HT1080 (cell line): Measurements from ENCODE around the gene RAB35. TPM values are rescaled to one million over a fixed set of nuclear protein-coding genes. Genes with fewer than 3 reads are reported as not detected.

Experiments
- DNase-seq: peaks from one replicate; pipeline ENCODE4 v3.0.0-alpha.2; 2015; ENCODE audit warnings: low read depth
- total RNA-seq: library from RNA; depleted of rRNA; stranded (reverse); fragments of >200 nt; shearing (Covaris generic); gene quantifications from 2 replicates; pipeline ENCODE4 v1.2.3, GENCODE V29; 2014

The RAB35 gene
- total RNA-seq, 1 experiment from 2014 or later = 79.2 TPM

DNA sequence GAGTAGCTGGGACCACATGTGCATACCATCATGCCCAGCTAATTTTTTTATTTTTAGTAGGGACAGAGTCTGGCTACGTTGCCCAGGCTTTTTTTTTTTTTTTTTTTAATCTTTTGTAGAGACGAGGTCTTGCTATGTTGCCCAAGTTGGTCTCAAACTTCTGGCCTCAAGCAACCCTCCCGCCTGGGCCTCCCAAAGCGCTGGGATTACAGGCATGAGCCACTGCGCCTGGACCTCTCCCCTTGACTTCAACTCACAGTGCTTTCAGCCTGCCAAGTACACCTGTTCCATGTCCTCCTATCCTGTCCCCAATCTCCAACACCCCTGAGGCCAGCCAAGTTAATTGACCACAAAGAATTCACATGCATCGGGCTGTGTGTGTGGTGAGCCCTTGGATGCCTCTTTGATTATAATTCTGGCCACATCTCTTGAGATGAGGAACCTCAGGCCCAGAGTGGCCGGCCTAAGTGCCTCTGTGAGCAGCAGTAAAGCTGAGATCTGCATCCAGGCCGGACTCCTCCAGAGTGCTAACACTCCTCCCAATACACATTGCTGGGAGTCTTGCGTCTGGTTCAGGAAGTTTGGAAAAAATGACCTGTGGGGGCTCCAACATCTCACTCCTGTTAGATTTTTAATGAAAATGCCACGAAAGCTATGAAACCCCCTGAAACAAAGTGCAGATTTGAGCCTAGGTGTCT lies 6.8 kb downstream of the RAB35 start:
- no peak for DNase-seq

DNA sequence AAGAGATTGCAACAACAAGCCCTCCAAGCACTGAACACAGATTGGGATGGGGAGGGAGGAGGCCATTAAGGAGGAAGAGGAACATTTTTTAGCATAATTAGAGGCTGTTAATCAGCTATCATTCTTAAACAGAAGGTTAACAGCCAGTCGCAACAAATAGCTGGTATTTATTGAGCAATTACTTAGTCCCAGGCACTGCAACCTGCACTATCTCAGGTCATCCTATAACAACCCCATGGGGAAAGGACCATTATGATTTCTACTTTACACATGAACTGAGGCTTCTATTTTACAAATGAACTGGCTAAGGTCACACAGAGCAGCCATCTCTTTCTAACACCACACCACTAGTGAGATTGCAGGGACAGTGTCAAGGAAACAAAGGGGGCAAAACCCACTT lies 10.4 kb downstream of the RAB35 start:
- DNase-seq = no peak

- DNase-seq = no peak
Measured at GRCh38 chr12:120103371-120103770, 13.2 kb downstream of the RAB35 start.

- DNase-seq = no peak
Measured at GRCh38 chr12:120103044-120103338, 13.6 kb downstream of the RAB35 start.

DNA sequence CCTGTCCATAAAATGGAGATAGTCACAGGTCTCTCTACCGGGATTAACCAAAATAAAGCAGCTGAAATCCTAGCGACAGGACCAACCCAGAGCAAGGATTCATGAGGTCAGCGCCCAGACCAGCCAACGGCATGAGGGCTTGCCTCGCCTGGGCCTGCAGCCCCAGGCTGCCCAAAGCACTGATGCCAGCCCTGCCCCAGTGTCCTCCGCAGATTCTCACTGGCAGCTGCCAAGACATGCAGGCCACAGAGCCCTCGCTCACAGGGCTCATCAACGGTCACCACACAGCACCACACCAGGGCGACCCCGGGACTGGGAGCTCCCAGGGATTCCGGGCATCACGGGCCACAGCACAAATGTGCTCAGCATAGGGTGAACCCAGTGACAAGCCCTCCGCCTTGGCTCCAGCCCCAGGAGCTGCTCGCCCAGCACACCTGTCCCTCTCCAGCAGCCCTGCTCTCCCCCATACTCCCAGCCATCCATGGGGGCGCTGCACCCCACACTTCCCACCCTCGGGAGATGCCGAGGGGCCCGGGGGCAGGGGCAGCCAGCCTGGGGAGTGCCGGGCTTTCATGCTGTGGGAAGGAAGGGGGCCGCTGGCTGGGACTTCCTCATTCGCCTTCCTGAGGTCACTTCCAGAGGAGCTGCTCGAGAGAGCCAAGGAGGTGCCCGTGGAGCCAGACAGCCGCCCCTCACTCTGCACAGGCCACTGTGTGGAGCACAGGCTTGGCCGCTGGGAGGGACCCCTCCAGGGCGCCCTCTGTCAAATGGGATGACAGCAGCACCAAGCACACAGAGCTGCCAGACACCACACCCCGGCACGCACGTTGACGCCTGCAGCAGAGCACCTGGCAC lies 14.1 kb downstream of the RAB35 start:
- no peak for DNase-seq

DNA sequence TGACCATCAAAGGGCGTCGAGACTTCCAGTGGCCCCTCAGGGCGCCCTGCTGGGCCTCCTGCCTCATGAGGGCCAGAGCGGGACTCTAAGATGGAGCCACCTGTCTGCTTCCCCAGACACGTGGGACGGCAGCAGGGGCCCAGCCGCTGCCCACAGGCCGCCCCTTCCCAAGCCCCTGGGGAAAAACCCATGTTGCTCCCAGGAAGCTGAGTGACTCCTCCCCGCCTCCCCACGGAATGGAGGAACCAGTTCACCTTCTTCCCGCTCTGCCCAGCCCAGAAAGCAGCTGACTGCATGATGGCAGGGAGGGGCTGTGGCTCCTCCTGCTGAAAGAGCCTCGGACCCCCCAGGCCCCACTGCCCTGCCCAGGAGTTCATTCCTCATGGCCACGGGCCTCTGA lies 14.9 kb downstream of the RAB35 start:
- DNase-seq = no peak

DNA sequence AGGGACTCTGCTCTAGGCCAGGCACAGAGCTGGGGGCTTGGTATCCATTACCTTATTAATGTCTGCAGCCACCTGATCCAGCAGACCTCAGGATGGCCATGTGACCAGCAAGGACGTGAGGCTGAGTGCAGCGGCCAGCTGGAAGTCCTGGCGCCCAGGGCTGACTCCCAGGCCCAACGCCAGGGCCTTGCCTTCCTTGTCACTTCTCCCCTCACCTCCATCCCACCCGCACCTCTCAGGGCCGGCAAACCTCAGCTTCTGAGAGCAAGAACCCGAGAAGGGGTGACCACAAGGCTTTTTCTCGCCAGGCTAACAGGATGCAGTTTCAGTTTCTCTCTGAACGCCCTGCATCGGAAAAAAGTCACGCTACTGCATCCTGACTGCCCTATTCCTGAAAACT lies 15.4 kb downstream of the RAB35 start:
- no peak for DNase-seq

DNA sequence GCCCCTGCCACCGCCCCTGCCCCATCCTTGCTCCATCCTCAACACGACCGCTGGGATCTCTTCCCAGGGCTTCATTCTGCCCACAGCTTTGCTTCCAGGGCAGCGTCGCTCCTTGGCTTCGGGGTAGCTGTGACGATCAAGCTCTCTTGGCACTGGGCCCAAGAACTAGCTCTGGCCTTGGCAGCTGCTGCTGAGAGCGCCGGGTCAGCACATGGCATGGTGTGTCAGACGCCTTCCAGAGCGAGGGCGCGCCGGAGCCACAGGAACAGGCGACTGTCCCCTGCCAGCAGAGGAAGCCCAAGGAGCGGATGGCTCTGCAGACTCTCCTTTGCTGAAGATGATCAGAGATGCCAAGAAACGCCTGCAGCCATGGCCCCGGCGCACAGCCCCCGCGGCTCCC lies 15.9 kb downstream of the RAB35 start:
- no peak for DNase-seq

- DNase-seq = no peak
Measured at GRCh38 chr12:120099738-120100137, 16.8 kb downstream of the RAB35 start.

- DNase-seq = no peak
Measured at GRCh38 chr12:120098756-120099470, 17.6 kb downstream of the RAB35 start.

GRCh38 chr12:120096671-120097202 lies 19.8 kb downstream of the RAB35 start:
- DNase-seq = no peak

DNA sequence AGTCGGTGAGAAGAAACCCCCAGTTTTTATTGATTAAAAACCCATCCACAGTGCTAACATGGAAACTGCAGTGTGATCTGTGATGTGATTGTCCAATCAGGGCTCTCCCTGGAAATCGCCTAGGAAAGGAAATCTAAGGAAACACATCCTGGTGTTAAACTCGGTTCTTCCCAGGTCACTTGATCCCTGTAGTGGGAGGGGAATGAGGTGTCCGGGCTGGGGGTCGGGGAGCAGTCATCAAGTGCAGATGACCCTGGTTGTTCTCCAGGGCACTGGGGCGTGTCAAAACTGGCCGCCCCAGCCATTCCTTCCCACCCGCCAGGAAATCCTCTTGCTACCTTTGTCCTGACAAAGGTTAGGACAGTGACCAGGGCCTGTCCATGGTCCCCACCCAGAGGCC lies 20.8 kb downstream of the RAB35 start:
- DNase-seq = no peak

DNA sequence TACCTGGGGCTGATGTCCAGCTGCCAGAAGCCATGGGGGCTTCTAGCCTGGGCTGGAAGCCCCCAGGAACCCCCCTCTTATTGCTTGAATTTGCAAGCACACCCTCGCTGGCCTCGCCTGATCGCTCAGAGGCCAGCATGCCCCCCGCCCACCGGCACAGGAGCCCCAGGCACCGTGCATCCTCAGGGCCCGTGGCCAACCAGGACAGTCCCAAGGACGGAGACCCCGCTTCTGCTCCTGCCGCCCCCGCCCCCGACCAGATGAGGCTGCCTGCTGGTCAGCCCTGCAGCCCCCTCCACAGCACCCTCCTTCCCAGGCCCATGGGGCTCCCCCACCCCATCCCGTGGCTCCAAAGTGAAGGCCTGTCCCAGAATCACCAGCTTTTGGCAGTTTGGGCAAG lies 21.2 kb downstream of the RAB35 start:
- DNase-seq = no peak

DNA sequence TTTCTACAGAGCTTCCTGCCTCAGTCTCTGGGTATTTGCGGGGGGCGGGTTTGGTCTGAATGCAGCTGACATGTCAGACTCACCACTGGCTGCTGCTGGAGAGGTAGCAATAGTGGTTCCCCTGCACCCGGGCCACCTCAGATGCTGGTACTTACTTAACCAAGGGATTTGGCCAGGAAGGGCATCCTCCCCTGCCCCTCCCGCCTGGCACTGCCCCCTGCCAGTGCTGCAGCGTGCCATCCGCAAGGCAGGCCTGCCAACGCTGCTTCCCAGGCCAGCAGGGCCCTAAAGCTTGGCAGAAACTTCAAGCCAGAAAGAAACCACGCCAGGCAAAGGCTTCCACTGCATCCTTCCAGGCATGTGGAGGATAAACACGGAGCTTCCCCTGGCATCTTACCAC lies 22.1 kb downstream of the RAB35 start:
- DNase-seq = no peak

- DNase-seq = no peak
Measured at GRCh38 chr12:120093592-120094355, 22.8 kb downstream of the RAB35 start.

GRCh38 chr12:120093336-120093591 lies 23.3 kb downstream of the RAB35 start:
- DNase-seq = no peak

- DNase-seq = no peak
Measured at GRCh38 chr12:120092551-120093335, 23.8 kb downstream of the RAB35 start.

DNA sequence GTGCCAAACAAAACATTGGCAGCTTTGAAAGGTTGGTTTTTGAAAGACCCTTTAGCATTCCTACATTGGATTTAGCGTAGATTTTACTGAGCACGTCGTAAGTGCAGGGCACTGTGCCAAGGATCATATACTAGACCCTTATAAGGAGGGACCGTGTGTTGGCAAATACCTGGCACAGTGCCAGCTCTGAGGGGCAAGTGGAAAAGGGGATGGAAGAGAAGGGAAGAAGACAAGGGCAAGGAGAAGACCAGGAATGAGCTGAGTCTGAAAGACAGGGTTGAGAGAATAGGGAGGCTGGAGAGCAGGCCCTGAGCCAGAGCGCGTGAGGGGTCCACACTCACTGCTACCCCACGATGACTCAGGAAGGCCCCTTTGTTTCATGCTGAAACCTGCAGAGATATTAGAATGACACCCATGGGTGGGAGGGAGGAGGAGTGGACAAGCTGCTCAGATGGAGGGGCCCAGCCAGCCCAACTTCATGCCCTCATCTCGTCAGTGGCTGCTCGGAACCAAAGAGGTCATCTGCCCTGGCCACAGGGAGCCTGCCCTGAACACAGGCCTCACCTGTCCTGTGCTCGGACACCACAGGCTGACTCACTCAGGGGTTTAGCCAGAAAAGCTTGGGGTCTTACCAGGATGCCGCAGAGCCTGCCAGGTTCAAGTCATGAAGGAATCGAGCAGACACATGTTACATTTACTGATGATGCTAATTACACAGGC lies 25.0 kb downstream of the RAB35 start:
- no peak for DNase-seq

DNA sequence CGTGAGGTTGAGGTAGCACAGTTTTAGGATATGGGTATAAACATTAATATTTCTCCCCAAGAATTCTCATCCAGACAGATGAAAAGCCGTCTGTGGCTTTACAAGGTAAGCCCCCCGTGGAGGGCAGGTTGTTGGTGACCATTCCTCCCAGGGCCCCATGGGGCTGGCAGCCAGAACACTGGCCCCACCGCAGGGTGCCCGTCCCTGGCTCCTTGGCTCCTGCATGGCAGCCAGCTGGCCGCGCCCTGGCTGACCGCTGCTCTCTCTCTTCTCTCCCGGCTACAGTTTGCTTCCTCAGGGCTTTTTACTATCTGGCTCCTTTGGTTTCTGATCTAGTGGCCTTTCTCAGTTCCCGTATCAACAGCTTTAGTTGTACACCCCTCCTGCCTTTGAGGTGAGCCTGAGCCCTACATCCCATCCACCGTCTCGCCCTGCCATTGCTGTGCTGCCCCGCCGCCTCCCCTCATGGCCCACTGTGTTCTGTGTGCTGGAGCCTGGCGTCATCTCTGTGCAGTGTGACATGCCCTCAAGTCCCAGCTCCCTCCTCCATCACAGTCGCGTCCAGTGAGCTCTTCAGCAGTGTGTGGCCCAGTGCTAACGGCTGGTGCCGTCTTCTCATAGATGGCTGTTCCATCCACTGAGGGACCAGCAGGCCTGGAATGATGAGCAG lies 25.8 kb downstream of the RAB35 start:
- no peak for DNase-seq

DNA sequence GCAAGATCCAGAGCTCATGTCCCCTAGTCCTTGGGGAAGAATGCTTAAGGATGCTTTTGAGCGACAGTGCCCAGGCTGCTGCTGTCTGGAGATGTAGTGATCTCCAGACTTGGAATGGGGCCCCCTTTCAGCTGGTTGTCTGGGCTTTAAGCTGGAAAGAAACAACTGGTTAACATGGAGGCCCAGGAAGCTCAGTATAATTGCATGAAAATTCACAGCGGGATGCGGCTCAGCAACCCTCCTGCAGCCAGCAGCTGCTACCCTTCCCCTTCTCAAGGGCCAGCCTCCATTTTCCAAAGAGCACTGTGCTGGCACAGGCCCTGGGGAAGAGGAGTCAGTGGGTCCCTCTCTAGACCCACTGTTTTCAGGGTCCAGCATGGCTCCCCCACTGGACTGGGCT lies 26.3 kb downstream of the RAB35 start:
- DNase-seq = no peak
